Measurements from ENCODE around the gene MKNK1. TPM values are rescaled to one million over a fixed set of nuclear protein-coding genes. Genes with fewer than 3 reads are reported as not detected.

Gene MKNK1
- total and polyA plus RNA-seq, 12 donors = 22.4 to 50.6 (median 36.8) TPM

- TF ChIP-seq CTCF (IDR thresholded peaks at IDR 0.05) = peak in 1 of 9 donors; percentile 7
- ATAC-seq (no peak), DNase-seq (no peak)
- 88 to 89% methylated on average over 2 of the region's 2 CpGs for WGBS, 2 donors
- no peaks in the 10 kb centered on the region for H3K9me3 ChIP-seq
- no peak overlapping the region for H3K4me3 ChIP-seq
- no peaks in the 10 kb centered on the region for H3K27me3 ChIP-seq
- H3K36me3 ChIP-seq = peaks cover 0 to 72% (median 42%) of the 10 kb centered on the region in 9 donors
- no peaks in the 10 kb centered on the region for H3K4me1 ChIP-seq
- H3K27ac ChIP-seq = no peak overlapping the region
- intact Hi-C loops (cut with DNase I) = no loop called here
These were observed 26.7 kb upstream of the MKNK1 start for GRCh38 chr1:46630719-46631118.

- TF ChIP-seq CTCF (IDR thresholded peaks at IDR 0.05) = no peak
- H3K36me3 ChIP-seq = peaks cover 0 to 4% (median 0%) of the 10 kb centered on the region in 9 donors
- no peak for DNase-seq
- no peaks in the 10 kb centered on the region for H3K27me3 ChIP-seq
- WGBS, 2 donors = 58 to 71% methylated on average over 4 of the region's 4 CpGs
- H3K4me3 ChIP-seq = no peak overlapping the region
- peak in 6 of 8 donors; percentile 18 to 38 (median 32) for ATAC-seq
- H3K9me3 ChIP-seq = no peaks in the 10 kb centered on the region
- peak overlapping the region in 3 of 10 donors; percentile 1 to 22 (median 10) for H3K27ac ChIP-seq
- H3K4me1 ChIP-seq = peaks cover 0 to 21% (median 13%) of the 10 kb centered on the region in 9 donors
- intact Hi-C loops (cut with DNase I) = loop anchor here in 6 of 10 donors (2.0 to 10.0 kb wide), 4 partner anchors 98 to 103 kb away; no protein-coding TSS in a partner anchor
These were observed 19.9 kb upstream of the MKNK1 start for GRCh38 chr1:46623743-46624644.

- Histone ChIP-seq H3K27me3 (no peaks in the 10 kb centered on the region), H3K4me1 (peaks cover 0 to 24% (median 15%) of the 10 kb centered on the region in 9 donors), H3K27ac (no peak overlapping the region), H3K36me3 (no peaks in the 10 kb centered on the region), H3K9me3 (no peaks in the 10 kb centered on the region), H3K4me3 (no peak overlapping the region)
- TF ChIP-seq CTCF (IDR thresholded peaks at IDR 0.05) = peak in 8 of 9 donors; percentile 7 to 57 (median 50)
- DNase-seq (no peak), ATAC-seq (peak in 6 of 8 donors; percentile 29 to 59 (median 38))
- intact Hi-C loops (cut with DNase I) = loop anchor here in 6 of 10 donors (1.0 to 10.0 kb wide), 4 partner anchors 100 to 105 kb away; no protein-coding TSS in a partner anchor
- WGBS, 2 donors = 65 to 69% methylated on average over 3 of the region's 3 CpGs
These were observed 18.3 kb upstream of the MKNK1 start for GRCh38 chr1:46622344-46622743.

GRCh38 chr1:46621930-46622329 lies 17.9 kb upstream of the MKNK1 start:
- DNase-seq (no peak), ATAC-seq (no peak)
- no peak for TF ChIP-seq CTCF (IDR thresholded peaks at IDR 0.05)
- intact Hi-C loops (cut with DNase I) = loop anchor here in 6 of 10 donors (1.0 to 10.0 kb wide), 4 partner anchors 100 to 105 kb away; no protein-coding TSS in a partner anchor
- Histone ChIP-seq H3K4me3 (no peak overlapping the region), H3K27me3 (no peaks in the 10 kb centered on the region), H3K9me3 (no peaks in the 10 kb centered on the region), H3K4me1 (peaks cover 0 to 27% (median 19%) of the 10 kb centered on the region in 9 donors), H3K27ac (no peak overlapping the region), H3K36me3 (no peaks in the 10 kb centered on the region)
- WGBS, 2 donors = 76 to 80% methylated on average over 7 of the region's 7 CpGs
